ENCODE data around the gene ST7.

The ST7 gene

DNA sequence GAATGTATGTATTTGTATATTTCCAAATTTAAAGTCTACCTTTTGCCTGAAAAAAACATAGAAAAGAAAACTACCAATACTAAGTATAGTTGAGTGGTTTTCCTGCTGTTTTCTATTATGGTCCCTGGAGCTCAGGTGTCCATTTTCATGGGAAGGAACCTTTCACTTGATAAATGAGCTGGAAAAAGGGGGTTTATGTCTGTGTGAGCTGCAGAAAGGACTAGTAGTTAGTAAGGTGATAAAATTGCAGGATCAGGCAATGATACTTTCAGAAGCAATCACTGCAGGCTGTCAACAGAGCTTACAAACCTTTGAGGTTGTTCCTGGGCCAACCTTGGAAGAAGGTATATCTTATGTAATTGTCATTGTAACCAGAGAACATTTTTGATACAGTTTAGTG, 48.0 kb downstream of the ST7 start:
- TF ChIP-seq CTCF (IDR thresholded peaks at IDR 0.05; ENCODE audit: borderline replicate concordance, insufficient read depth, low read depth, low read length), result no peak
- no peak overlapping the region for H3K4me3 ChIP-seq (ENCODE audit: low read depth, low read length)

- no peak overlapping the region for H3K4me3 ChIP-seq (ENCODE audit: low read depth, low read length)
- no peak for TF ChIP-seq CTCF (IDR thresholded peaks at IDR 0.05; ENCODE audit: borderline replicate concordance, insufficient read depth, low read depth, low read length)
These were observed 51.6 kb downstream of the ST7 start for GRCh38 chr7:117004899-117005298.

DNA sequence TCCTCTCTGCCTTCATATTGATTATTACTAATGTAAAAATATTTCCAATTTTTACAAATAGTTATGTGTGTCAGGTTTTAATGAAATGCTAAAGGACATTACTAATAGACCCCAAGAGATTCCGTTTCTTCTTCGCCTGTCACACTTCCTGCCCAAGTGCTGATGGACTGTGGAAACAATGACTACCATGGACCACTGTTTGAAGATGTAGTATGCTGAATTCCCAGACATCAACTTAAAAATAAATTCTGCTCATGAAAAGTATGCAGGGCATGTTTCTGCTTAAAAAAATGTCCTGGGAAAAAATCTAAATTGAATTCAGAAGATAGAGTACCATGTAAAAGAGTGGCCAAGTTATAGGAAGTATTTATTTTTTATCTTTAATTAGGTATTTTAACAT, 52.1 kb downstream of the ST7 start:
- no peak for TF ChIP-seq CTCF (IDR thresholded peaks at IDR 0.05; ENCODE audit: borderline replicate concordance, insufficient read depth, low read depth, low read length)
- H3K4me3 ChIP-seq (ENCODE audit: low read depth, low read length), result no peak overlapping the region

DNA sequence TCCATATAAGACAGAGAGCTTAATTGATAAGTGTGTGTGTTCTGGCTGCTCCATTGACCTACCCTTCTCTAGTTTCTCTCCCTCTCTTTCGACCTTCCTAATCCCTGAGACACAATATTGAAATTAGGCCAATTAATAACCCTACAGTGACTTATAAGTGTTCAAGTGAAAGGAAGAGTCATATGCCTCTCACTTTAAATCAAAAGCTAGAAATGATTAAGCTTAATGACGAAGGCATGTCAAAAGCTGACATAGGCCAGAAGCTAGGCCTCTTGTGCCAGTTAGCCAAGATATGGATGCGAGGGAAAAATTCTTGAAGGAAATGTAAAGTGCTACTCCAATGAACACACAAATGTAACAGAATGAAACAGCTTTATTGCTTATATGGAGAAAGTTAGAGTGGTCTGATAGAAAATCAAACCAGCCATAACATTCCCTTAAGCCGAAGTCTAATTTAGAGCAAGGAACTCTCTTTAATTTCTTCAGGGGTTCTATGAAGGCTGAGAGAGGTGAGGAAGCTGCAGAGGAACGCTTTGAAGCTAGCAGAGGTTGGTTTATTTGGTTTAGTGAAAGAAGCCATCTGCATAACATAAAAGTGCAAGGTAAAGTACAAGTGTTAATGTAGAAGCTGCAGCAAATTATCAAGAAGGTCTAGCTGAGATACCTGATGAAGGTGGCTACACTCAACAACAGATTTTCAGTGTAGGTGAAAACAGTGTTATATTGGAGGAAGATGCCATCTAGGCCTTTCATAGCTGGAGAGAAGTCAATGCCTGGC, 53.8 kb downstream of the ST7 start:
- H3K4me3 ChIP-seq (ENCODE audit: low read depth, low read length), result no peak overlapping the region
- TF ChIP-seq CTCF (IDR thresholded peaks at IDR 0.05; ENCODE audit: borderline replicate concordance, insufficient read depth, low read depth, low read length), result no peak

DNA sequence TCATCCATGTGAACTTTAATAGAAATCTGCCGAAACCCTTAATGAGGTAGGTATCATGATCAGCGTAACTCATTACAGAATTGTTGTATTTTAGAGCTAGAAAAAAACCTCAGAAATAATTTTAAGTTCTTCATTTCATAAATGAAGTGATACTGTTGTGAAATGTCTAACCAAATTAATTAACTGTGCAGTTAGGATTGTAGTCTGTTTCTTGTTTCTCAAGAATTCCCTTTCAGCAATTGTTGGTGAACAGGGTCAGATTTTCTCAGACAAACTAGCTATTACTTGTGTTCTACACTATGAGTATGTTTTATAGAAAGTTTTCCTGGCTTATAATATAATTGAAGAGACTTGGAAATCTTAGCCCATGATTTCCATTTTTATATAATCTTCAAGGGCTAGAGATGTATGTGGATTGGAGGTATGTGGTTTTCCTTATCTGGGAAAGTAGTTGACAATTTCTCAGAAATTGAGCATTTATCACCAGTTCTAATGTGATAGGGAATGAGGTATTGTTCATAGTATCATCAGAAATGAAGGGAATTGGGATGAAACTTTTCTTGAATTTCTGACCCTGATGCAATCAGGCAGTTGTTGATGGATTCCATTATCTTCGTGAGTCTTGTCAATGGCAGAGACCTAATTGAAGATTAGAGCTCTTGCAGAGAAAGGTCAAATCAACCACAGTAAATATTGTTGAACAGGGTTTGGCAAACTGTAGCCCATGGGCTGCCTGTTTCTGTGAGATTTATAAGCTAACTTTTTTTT, 55.0 kb downstream of the ST7 start:
- H3K4me3 ChIP-seq (ENCODE audit: low read depth, low read length), result no peak overlapping the region
- TF ChIP-seq CTCF (IDR thresholded peaks at IDR 0.05; ENCODE audit: borderline replicate concordance, insufficient read depth, low read depth, low read length), result no peak

DNA sequence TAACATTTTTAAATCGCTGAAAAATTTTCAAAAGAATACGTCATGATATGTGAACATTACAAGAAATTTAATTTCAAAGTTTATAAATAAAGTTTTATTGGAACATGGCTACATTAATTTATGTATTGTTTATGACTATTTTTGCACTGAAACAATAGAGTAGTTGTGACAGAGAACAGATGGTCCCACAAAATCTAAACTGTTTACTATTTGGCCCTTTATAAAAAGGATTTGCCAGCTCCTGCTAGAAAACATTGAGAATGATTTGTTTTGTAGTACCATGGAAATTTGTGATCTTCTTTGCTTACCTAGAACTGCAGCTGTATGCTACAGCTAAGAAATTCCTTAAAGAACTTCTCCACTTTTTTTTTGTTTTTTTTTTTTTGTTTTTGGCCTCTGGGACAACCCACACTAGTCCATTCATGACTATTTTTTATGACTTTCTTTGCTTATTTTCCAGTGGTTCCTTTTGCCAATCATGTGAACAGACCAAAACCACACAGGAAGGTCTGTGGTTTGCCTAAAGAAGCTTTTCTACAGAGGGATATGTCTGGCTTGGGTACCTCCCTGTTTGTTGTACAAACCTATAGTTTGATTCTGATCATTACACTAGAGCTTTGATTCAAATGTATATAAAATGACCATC, 55.7 kb downstream of the ST7 start:
- no peak for TF ChIP-seq CTCF (IDR thresholded peaks at IDR 0.05; ENCODE audit: borderline replicate concordance, insufficient read depth, low read depth, low read length)
- H3K4me3 ChIP-seq (ENCODE audit: low read depth, low read length), result no peak overlapping the region
